ENCODE measurements around the gene GNLY. TPM values are rescaled to one million over a fixed set of nuclear protein-coding genes. Genes with fewer than 3 reads are reported as not detected.

Gene GNLY
- total and polyA plus RNA-seq, 2 of the 13 experiments (the other 11 are each of a cell fraction or from before 2014, with no cell fraction given), result not detected

DNA sequence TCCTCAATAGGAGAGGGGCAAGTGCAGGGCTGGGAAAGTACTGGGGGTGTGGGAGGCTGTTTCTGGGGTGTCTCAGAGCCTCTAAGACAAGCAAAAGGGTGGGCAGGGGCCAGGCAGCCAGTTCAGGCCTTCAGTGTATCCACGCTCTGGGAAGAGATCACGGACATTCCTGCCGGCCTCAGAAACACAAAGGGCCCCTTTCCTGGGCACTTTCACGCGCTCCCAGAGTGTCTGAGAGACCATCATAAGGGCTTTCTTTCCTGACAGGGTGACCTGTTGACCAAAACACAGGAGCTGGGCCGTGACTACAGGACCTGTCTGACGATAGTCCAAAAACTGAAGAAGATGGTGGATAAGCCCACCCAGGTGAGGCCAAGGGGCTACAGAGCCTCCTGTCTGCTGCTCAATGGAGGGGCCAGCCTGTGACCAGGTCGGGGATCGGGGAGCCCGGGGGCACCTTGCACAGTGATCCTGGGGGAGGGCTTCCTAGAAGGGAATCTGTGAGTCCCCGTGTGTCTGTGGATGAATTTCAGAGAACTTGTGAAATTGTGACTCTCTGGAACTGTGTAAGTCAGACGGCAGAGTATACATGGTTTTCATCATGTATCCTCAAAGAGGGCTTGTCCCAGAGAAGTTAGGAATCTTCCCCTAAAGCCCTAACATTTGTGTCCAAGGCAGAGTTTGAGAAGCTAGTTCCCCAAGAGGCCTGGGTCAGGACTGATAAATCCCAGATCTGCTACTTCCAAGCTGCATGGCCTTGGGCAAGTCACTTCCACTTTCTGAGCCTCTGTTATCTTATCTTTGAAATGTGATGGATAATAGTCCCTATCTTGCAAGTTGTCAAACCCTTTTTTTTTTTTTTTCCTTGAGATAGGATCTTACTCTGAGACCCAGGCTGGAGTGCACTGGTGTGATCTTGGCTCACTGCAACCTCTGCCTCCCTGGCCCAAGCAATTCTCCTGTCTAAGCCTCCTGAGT is 1.8 kb downstream of the GNLY start:
- BruUV-seq (replicated peaks), result no TSS peak
- Histone ChIP-seq H3K9me3 (ENCODE audit: low read length) (no peaks in the 10 kb centered on the region), H3K27me3 (ENCODE audit: control insufficient read depth in 1 of 2, insufficient read depth in 2 of 2, low read length in 2 of 2) (peaks cover 13 to 65% of the 10 kb centered on the region in 2 experiments; a peak in 4 of 5 replicates), H2AFZ (ENCODE audit: low read length) (no peak overlapping the region), H3K27ac (ENCODE audit: extremely low read length, insufficient read depth, low read length) (no peak overlapping the region), H4K20me1 (ENCODE audit: insufficient read depth, low read length) (no peaks in the 10 kb centered on the region), H3K9ac (ENCODE audit: insufficient read depth, low read depth, low read length) (no peak overlapping the region), H3K4me3 (replicated peaks in 1 of 3; ENCODE audit: insufficient read depth in 1 of 3, low read depth in 2 of 3, low read length in 3 of 3) (no peak overlapping the region), H3K4me2 (ENCODE audit: low read depth, low read length) (no peak overlapping the region), H3K4me1 (ENCODE audit: insufficient read depth, low read length) (no peaks in the 10 kb centered on the region), H3K36me3 (replicated peaks in 1 of 2; ENCODE audit: control insufficient read depth in 1 of 2, insufficient read depth in 2 of 2, low read length in 2 of 2) (no peaks in the 10 kb centered on the region), H3K79me2 (ENCODE audit: insufficient read depth, low read length) (no peaks in the 10 kb centered on the region)
- intact Hi-C loops (cut with micrococcal nuclease; ENCODE audit: unreplicated experiment) (no loop called here), in situ Hi-C loops (cut with HindIII; ENCODE audit: extremely low pct_ligation_motif_present, low pct_unique_long_range_greater_than_20kb) (no loop called here)
- ATAC-seq, result no peak; the same call in 2 of the 3 replicates
- WGBS (ENCODE audit: low lambda C conversion rate), result 13% methylated on average over 12 of the region's 12 CpGs
- FAIRE-seq, result no peak
- CTCF ChIA-PET (ENCODE audit: low intra/inter-chr PET ratio, low total read pairs), result no interaction called here
- POLR2A ChIA-PET, result no interaction called here
- DNase-seq (ENCODE audit: low spot score), result no peak
- no peak for TF ChIP-seq ZNF564 (CRISPR knock-in tag; IDR thresholded peaks at IDR 0.05)
- TF ChIP-seq ZKSCAN1 (IDR thresholded peaks at IDR 0.05; ENCODE audit: low read length), result no peak
- TF ChIP-seq HNF4A (CRISPR knock-in tag; IDR thresholded peaks at IDR 0.05), result no peak
- TF ChIP-seq, protein P1, sequence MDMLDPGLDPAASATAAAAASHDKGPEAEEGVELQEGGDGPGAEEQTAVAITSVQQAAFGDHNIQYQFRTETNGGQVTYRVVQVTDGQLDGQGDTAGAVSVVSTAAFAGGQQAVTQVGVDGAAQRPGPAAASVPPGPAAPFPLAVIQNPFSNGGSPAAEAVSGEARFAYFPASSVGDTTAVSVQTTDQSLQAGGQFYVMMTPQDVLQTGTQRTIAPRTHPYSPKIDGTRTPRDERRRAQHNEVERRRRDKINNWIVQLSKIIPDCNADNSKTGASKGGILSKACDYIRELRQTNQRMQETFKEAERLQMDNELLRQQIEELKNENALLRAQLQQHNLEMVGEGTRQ (IDR thresholded peaks at IDR 0.05; ENCODE audit: low read depth, low read length), result no peak
- TF ChIP-seq, protein P1 (CRISPR knock-in tag; IDR thresholded peaks at IDR 0.05; ENCODE audit: borderline replicate concordance), result no peak
- no peak for TF ChIP-seq TARDBP (CRISPR knock-in tag; IDR thresholded peaks at IDR 0.05)
- TF ChIP-seq ZNF549 (CRISPR knock-in tag; IDR thresholded peaks at IDR 0.05), result no peak
- no peak for TF ChIP-seq RFX3 (CRISPR knock-in tag; IDR thresholded peaks at IDR 0.05)
- TF ChIP-seq PLRG1 (conservative IDR thresholded peaks at IDR 0.05), result no peak
- TF ChIP-seq ZNF124 (CRISPR knock-in tag; IDR thresholded peaks at IDR 0.05), result no peak
- no peak for TF ChIP-seq ZNF296 (CRISPR knock-in tag; conservative IDR thresholded peaks at IDR 0.05)
- TF ChIP-seq, protein P2, sequence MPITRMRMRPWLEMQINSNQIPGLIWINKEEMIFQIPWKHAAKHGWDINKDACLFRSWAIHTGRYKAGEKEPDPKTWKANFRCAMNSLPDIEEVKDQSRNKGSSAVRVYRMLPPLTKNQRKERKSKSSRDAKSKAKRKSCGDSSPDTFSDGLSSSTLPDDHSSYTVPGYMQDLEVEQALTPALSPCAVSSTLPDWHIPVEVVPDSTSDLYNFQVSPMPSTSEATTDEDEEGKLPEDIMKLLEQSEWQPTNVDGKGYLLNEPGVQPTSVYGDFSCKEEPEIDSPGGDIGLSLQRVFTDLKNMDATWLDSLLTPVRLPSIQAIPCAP (CRISPR knock-in tag; IDR thresholded peaks at IDR 0.05; ENCODE audit: low read depth), result no peak
- TF ChIP-seq, protein P3, sequence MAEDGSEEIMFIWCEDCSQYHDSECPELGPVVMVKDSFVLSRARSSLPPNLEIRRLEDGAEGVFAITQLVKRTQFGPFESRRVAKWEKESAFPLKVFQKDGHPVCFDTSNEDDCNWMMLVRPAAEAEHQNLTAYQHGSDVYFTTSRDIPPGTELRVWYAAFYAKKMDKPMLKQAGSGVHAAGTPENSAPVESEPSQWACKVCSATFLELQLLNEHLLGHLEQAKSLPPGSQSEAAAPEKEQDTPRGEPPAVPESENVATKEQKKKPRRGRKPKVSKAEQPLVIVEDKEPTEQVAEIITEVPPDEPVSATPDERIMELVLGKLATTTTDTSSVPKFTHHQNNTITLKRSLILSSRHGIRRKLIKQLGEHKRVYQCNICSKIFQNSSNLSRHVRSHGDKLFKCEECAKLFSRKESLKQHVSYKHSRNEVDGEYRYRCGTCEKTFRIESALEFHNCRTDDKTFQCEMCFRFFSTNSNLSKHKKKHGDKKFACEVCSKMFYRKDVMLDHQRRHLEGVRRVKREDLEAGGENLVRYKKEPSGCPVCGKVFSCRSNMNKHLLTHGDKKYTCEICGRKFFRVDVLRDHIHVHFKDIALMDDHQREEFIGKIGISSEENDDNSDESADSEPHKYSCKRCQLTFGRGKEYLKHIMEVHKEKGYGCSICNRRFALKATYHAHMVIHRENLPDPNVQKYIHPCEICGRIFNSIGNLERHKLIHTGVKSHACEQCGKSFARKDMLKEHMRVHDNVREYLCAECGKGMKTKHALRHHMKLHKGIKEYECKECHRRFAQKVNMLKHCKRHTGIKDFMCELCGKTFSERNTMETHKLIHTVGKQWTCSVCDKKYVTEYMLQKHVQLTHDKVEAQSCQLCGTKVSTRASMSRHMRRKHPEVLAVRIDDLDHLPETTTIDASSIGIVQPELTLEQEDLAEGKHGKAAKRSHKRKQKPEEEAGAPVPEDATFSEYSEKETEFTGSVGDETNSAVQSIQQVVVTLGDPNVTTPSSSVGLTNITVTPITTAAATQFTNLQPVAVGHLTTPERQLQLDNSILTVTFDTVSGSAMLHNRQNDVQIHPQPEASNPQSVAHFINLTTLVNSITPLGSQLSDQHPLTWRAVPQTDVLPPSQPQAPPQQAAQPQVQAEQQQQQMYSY (CRISPR knock-in tag; IDR thresholded peaks at IDR 0.05), result no peak
- TF ChIP-seq, protein P4, sequence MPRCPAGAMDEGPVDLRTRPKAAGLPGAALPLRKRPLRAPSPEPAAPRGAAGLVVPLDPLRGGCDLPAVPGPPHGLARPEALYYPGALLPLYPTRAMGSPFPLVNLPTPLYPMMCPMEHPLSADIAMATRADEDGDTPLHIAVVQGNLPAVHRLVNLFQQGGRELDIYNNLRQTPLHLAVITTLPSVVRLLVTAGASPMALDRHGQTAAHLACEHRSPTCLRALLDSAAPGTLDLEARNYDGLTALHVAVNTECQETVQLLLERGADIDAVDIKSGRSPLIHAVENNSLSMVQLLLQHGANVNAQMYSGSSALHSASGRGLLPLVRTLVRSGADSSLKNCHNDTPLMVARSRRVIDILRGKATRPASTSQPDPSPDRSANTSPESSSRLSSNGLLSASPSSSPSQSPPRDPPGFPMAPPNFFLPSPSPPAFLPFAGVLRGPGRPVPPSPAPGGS (CRISPR knock-in tag; IDR thresholded peaks at IDR 0.05), result no peak
- no peak for TF ChIP-seq MTF1 (CRISPR knock-in tag; IDR thresholded peaks at IDR 0.05)
- no peak for TF ChIP-seq ATF7-NPFF (CRISPR knock-in tag; IDR thresholded peaks at IDR 0.05; ENCODE audit: low read depth)
- TF ChIP-seq MXI1 (IDR thresholded peaks at IDR 0.05; ENCODE audit: borderline replicate concordance, low read depth, low read length), result no peak
